GM21526 (cell line): ENCODE data around the gene STXBP6.

Source experiments
- ATAC-seq: cut with Tn5 transposase; IDR thresholded peaks from one replicate; pipeline ENCODE4 v1.9.1; 2021; ENCODE audit warnings: moderate library complexity; ENCODE audit not compliant: unreplicated experiment, low FRiP score

STXBP6 gene

GRCh38 chr14:24870949-24871701 lies 178.8 kb downstream of the STXBP6 start:
- no peak for ATAC-seq

GRCh38 chr14:24868389-24868788 lies 181.6 kb downstream of the STXBP6 start:
- no peak for ATAC-seq

DNA sequence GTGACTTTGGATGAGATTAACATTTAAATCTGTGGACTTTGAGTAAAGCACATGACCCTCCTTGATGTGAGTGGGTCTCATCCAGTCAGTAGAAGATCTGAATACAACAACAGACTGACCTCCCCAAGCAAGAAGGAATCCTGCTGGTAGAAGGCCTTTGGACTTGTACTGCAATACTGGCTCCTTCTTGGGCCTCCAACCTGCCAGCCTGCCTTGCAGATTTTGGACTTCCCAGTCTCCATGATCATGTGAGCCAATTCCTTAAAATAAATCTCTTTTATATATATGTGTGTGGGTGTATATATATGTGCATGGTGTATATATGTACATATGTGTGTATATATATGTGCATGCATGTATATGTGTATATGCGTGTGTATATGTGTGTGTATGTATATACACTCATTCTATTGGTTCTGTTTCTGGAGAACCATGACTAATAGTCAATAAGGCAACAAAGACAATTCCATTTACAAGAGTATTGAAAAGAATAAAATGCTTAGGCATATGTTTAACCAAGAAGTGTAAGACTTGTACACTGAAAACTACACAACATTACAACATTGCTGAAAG lies 183.8 kb downstream of the STXBP6 start:
- ATAC-seq: no peak

DNA sequence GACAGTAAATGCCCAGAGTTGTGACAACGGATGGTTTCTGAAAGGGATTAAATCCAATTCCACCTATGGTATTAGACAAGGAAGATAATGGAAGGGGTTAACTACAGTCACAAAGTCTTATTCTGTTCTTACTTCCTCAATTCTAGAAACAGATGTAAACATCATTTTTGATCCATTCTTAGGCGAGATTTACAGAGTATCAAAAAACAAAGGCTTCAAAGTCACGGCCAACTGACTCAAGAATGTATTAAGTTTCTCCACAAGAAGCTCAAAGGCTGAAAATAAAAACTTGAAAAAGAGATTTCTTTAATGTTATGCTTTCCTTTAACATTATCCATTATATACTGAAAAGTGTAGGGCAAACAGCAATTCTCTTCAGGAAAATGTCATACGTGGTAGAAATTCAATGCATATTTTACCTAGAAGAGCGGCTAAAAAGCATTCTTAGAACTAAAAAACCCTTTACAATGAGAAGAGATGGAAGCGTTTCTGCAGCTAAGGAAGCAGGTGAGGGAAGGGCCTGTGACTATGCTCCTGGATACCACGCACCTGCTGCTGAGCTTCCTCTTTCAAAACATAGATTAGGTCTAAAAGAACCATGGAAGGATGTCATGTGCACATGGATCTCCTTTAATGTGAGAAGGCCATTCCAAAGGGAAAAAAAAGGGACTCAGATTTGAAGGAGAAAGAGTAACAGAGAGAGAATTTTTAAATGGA lies 185.8 kb downstream of the STXBP6 start:
- no peak for ATAC-seq

GRCh38 chr14:24861083-24861630 lies 188.8 kb downstream of the STXBP6 start:
- ATAC-seq: no peak

DNA sequence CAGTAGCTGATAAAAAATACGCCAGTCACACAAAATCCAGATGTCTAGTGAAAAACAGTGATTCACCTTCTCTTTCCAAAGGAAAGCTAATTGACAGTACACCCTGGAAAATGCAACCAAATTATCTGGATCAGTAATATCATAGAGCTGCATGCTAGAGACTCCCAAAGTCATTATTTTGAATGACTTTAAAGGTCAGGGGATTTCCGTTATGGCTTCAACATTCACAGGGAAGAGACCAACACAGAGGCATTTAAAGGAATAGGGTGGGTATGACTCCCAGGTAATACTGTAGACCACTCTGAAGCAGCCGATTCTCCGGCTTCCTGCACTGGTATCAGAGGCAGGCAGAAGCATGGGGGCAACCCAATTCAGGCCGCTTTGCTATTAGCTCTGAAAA lies 190.4 kb downstream of the STXBP6 start:
- ATAC-seq: no peak

GRCh38 chr14:24858684-24859083 lies 191.3 kb downstream of the STXBP6 start:
- ATAC-seq: no peak

GRCh38 chr14:24858052-24858451 lies 191.9 kb downstream of the STXBP6 start:
- ATAC-seq: no peak

DNA sequence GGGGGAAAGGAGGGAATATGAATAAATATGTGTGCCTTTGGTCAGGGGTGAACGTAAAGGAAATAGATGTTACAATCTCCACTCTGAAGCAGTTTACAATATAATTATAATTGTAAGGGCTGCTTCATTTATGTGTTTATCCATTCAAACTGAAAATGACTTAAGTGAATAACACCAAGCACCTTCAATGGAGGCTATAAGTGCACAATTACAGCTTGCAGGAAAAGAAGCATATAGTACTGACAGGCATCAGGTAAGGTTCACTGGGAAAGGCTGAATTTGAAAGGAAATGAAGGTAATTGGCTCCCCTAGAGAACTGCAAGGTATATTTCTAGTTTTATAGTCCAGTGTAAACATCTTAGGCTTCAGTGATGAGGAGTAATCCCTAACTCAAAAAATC lies 192.7 kb downstream of the STXBP6 start:
- no peak for ATAC-seq

GRCh38 chr14:24853446-24853845 lies 196.5 kb downstream of the STXBP6 start:
- no peak for ATAC-seq

GRCh38 chr14:24852312-24853060 lies 197.5 kb downstream of the STXBP6 start:
- no peak for ATAC-seq

DNA sequence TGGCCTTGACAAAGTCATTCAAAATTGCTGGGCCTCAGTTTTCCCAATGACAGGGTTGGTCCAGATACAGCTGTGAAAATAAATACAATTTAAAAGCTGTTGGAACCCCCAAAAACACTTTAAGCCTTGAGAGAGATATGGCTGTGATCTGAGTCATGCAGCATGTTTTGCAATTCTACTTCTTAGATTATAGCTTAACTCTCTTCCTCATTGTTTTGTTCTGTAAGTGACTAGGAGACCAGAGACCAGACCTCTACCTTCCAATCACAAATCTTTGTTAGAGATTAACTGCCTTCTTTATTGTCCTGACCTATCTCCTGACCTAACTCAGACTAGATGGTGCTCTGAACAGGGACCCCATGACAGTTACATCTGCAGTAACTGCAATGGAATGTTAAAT lies 198.1 kb downstream of the STXBP6 start:
- ATAC-seq: no peak

GRCh38 chr14:24851406-24851805 lies 198.5 kb downstream of the STXBP6 start:
- ATAC-seq: no peak

DNA sequence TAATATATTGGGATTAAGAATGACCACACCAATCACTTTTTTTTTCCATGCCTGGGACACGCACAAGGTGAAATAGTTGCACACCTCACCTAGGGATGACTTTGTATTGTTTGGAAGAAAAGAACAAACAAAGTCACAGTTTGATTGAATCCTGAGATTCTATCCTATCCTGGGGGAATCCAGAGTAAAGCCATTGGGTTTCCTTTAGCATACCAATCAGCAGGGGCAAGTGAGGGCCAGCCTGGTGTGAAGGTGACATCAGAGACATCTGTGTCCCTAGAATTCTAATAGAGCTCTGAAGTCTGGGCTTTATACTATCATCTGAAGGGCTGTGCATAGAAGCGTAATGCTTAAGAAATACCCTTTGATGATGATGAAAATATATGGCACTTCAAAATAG lies 199.9 kb downstream of the STXBP6 start:
- no peak for ATAC-seq

GRCh38 chr14:24849471-24849870 lies 200.5 kb downstream of the STXBP6 start:
- no peak for ATAC-seq

DNA sequence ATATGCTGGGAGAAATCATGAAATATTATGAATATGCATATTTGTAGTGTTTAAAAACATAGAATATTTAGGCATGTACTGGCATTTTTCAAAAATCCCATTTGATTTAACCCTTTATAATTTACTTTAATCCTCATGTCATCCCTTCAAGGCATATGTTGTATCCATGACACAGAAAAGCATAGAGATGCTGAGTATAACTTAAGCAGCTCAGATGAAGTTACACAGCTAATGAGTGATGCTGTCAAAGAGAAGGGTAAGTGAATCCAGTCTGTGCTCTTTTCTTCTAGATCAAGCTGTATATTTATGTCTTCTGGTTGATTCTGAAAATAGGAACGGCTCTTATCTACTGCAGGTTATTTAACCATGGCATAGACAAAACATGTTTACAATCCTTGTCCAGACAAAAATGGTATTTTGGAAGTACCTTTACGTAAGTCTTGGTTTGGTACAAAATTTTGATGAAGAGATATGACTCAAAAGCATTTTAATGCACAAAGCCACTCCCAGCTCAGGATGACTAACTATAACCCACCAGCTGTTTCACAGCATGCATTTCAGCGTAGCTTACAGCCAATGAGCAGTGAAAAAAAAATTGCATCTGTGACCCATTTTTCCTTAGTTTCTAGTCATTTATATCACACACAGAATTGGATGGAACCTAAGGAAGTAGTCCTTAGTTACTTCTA lies 201.7 kb downstream of the STXBP6 start:
- ATAC-seq: no peak

DNA sequence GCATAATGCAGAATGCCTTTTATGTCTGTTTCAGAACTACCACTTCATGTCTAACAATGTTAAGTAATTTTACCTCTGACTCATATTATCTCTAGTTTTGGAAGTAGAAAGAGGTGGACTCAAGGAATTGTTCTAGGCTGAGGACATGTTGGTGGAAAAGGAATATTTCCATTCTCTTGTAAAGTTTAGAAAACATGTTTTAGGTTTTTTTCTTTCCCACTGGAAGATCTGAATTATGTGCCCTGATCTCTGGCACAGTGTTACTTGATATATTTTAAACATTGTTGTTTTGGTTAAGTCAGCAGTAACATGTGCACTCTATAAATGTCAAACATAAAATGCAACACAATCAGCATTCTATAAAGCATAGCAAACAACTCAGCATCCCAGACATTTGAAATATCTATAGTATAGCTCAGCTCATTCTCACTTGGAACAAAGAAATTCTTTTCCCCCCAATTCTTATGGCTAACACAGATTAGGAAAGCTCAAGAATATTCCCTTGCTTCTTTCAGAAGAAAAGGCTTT lies 202.3 kb downstream of the STXBP6 start:
- no peak for ATAC-seq

- no peak for ATAC-seq
Observed at GRCh38 chr14:24846261-24846660, 203.7 kb downstream of the STXBP6 start.

GRCh38 chr14:24845851-24846250 lies 204.1 kb downstream of the STXBP6 start:
- no peak for ATAC-seq

DNA sequence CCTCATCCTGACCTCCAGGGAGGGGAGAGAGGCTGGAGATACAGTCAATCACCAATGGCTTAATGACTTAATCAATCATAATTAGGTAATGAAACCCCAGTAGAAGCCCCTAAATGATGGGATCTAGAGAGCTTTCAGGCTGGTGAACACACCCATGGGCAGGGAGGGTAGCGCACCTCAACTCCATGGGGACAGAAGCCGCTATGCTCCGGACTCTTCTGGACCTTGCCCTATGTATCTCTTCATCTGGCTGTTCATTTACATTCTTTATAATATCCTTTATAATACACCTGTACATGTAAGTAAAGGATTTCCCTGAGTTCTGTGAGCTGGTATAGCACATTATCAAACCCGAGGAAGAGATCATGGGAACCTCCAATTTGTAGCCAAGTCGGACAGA lies 205.9 kb downstream of the STXBP6 start:
- ATAC-seq: no peak
